HG02588 (cell line): Measurements from ENCODE around the gene DPEP3.

Experiments used
- ATAC-seq: cut with Tn5 transposase; IDR thresholded peaks from one replicate; pipeline ENCODE4 v1.9.1; 2021; ENCODE audit warnings: mild to moderate bottlenecking, moderate library complexity; ENCODE audit not compliant: unreplicated experiment

The DPEP3 gene

GRCh38 chr16:67967958-67968399, 12.3 kb downstream of the DPEP3 start:
- peak; percentile 23 for ATAC-seq

DNA sequence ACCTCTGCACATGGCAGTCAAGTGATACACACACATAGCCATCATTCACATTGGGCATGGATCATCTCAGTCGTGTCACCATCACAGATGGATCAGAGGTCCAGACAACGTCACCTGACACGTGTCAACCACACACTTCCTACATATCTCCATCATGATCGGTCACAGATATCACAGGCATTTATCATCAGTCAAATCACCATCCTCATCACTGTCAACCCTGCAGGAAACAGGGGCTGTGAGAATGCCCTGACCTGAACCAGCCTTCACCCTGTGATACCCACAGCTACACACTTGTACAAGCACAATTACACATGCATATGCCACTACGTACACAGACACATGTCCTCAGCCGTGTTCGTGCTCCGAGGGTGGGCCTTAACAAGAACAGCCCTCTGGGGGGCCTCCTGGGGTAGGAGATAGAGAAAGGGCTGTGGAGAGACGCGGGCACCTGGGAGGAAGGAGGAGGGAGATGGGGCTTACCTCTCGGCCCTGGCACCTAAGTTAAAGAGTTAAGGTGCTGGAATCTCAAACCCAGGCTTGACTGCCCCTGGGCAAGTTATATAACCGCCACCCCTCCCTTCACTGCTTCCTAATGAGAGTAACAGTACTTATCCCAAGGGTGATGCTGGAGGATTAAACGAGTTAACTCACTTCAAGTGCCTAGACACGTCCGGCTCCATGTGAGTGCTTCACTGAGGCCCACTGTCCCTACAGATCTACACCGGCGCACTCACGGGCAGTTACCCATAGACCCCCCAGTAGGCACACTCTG, 12.9 kb downstream of the DPEP3 start:
- ATAC-seq: no peak

DNA sequence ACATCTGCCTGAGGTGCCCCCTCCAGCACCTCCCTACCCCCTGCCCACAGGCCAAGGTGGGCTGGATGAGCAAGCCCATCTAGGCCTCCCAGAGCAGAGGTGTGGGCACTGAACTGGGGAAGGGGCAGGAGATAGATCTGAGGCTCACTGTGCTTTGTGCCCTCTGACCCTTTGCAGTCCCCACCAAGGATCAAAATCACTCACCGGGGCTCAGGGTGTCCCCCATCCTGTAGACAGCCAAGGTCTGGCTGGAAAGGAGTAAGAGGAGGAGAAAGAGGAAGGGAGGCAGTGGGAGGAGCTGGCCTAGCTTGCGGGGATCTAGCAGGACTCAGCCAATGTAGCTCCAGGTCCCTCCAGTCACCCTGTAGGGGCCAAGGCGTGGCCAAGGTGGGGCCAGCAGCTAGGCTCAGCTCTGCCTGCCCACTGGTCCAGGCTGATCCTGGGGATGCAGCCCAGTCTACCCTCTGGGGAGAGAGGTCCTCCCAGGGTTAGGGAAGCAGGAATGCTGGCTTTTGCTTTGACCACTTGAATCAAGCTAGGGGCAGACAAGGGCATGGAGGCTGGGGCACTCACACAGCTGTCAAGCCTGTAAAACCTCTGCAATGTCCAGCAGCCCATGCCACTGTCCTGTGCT, 13.6 kb downstream of the DPEP3 start:
- ATAC-seq: no peak

- ATAC-seq: no peak
Measured at GRCh38 chr16:67965668-67966548, 14.4 kb downstream of the DPEP3 start.

GRCh38 chr16:67964477-67965131, 15.7 kb downstream of the DPEP3 start:
- ATAC-seq: no peak

DNA sequence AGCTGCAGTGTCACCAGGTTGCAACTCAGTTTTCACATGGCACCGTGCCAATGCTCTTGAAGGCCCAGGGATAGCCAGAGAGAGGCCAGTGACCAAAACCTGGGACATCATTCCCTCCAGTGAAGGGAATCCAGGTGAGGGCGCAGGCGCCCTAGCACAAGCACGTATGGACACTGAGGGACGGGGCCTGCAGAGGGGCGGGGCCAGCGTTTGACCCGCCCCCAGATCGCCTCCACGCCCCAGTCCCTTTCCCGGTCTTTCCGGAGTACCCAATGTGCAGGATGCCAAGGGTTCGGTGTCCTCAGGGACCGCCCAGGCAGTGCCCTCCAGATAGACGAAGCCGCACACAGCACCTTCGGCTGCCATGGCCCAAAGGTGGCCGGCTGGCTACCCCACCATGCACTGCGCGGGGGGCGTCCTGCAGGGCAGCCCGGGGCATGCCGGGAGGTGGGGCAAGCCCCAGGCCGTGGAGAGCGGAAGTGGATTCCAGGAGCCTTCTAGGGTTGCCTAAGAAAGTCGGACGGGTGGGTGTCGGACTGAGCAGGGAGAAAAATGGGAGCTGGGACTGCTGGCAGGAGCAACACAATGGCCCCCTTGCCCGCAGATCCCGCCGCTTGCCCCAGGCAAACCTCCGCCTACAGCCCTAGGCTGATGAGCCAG, 16.5 kb downstream of the DPEP3 start:
- no peak for ATAC-seq

- ATAC-seq: no peak
Measured at GRCh38 chr16:67963292-67963661, 17.0 kb downstream of the DPEP3 start.

GRCh38 chr16:67962135-67962534, 18.2 kb downstream of the DPEP3 start:
- ATAC-seq: no peak

- ATAC-seq: no peak
Measured at GRCh38 chr16:67961551-67961957, 18.7 kb downstream of the DPEP3 start.

GRCh38 chr16:67959536-67960329, 20.6 kb downstream of the DPEP3 start:
- ATAC-seq: no peak

DNA sequence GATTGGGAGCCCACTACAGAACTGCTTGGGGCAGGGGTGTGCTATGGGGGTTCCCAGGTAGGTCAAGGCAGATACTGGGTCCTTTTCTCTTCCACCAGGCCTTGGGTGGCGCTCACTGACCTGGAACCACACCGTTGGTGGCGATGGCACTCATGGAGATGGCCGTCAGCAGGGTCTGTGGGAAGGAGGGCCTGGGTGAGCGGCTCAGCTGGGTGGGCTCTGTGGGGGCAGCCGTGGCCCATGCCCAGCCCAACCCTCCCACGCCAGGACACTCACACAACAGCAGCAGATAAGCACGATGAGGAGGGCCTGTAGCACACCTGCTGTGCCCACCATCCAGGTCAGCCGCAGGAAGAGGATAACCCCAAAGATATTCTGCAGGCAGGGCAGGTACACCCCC, 22.7 kb downstream of the DPEP3 start:
- no peak for ATAC-seq

DNA sequence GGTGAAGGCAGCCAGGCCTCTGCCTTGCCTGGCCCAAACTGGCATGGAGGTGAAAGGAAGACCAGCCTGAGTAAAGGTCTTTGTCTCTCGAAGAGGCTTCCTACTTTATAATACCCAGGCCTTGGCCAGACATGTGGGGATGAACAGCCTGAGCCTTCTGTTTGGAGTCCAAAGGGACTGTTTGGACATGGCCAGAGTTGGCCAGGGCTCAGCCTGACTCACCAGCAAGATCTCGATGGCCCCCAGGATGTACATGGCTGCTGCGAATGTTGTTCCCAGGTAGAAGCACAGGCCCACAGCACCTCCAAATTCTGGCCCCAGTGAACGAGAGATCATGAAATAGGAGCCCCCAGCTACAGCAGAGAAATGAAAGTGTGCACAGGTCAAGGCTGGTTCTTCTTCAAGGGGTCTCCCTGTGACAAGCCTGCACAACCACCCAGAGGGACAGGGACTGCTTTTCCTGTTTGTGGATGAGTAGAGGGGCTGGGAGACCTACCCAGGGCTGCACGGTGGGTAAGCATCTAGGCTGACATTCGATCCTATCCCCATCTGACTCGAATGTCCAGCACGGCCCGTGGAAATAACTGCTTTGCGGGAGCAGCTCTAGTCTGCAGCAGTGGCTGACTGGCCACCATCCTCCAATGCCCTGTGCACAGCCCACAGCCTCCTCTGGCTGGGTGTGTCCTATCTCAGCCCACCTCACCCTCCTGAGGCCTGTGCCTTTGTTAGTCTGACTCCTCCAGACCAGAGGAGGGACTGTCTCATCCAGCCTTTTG, 25.7 kb downstream of the DPEP3 start:
- ATAC-seq: no peak

DNA sequence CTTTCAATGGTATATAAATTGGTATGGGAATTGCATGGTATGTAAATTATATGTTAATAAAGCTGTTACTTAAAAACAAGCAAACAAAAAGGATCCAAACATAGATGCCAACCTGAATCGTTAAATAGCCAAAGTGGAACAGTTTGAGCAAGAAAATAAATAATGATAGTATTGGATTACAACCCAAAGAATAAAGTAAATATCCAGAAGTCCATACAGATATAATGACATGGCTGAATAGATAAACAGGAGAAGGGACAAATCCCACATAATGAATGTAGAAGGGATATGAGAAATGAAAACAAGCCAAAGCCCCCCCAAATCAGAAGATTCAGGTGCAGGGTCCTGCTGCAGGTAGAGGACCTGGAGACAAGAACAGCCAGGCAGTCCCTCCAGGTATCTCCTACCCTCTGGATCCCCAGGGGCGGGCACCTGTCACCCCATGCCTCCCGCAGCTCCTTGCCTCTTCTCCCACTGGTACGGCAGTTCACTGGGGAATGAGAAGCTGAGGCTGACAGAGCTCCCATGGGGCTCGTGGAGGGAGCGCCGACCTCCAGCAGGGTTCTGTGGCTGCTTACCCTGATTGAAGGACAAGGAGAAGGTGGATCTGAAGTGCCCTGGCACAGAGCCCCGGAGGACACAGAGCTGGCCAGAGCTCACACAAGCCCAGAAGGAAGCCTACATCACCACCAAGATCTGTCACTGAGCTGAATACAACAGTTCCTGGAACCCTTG, 26.5 kb downstream of the DPEP3 start:
- no peak for ATAC-seq

- no peak for ATAC-seq
Measured at GRCh38 chr16:67951485-67951884, 28.8 kb downstream of the DPEP3 start.

DNA sequence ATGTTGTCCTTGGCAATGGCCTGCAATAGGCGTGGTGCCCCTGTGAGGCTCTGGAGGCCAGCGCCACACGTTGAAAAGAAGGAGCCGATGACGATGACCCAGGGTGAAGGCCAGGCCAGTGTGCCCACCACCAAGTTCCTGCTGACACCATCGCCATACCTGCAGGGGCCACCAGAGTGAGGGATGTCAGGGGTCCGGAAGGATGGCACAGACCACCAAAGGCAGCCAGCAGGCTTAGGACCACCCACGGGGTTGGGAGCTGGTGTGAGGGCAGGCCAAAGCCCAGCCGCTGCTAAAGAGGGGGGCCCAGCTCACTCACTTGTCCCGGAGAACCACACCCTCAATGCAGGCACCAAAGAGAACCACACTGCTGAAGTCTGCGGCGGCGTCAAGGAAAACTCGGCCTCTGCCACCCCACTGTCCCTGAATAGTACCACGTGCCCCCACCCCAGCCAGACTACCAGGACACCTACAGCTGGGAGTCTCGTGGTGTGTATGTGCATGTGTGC, 29.9 kb downstream of the DPEP3 start:
- no peak for ATAC-seq

DNA sequence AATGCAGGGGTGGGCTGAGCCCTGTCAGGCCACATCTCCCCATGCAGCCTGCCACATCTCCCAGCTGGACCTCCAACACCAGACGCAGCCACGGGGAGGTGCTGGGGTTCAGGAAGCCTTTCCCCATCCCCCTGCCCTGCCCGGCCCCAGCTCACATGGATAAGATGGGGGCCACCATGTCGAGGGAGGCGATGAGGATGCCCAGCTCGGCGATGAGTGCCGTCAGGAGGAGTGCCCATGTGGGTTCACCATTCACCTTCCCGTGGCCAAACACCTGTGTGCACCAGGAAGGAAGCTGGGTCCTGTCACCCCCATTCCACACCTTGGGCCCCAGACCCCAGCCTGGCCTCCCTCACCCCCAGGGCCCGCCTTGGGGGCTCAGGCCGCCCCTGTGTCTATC, 30.7 kb downstream of the DPEP3 start:
- no peak for ATAC-seq

GRCh38 chr16:67948015-67948414, 32.3 kb downstream of the DPEP3 start:
- ATAC-seq: no peak

- no peak for ATAC-seq
Measured at GRCh38 chr16:67946966-67947558, 33.2 kb downstream of the DPEP3 start.
